ENCODE data around the gene MAGI1. TPM values are rescaled to one million over a fixed set of nuclear protein-coding genes. Genes with fewer than 3 reads are reported as not detected.

The MAGI1 gene
- total and polyA plus RNA-seq, 10 donors: 3.5 to 104 (median 62.3) TPM

- Histone ChIP-seq H3K27me3 (replicated peaks in 1 of 7) (peaks cover 0 to 2% (median 0%) of the 10 kb centered on the region in 7 donors), H3K4me1 (no peaks in the 10 kb centered on the region), H3K27ac (no peak overlapping the region), H3K36me3 (peaks cover 0 to 2% (median 0%) of the 10 kb centered on the region in 6 donors), H3K9me3 (no peaks in the 10 kb centered on the region), H3K4me3 (no peak overlapping the region)
- no peak for DNase-seq
- WGBS, 5 donors: 41 to 57% (median 46%) methylated on average over 5 of the region's 5 CpGs
- intact Hi-C loops (cut with DNase I; ENCODE audit: low total_unique reads): no loop called here
- no peak for TF ChIP-seq CTCF (IDR thresholded peaks at IDR 0.05 in 8 of 11, conservative IDR thresholded peaks at IDR 0.05 in 3 of 11)
- no peak for TF ChIP-seq POLR2A (IDR thresholded peaks at IDR 0.05)
- TF ChIP-seq POLR2AphosphoS5 (IDR thresholded peaks at IDR 0.05): no peak
Observed at GRCh38 chr3:65350801-65351476, 687.8 kb downstream of the MAGI1 start.

GRCh38 chr3:65348398-65348995 lies 690.2 kb downstream of the MAGI1 start:
- Histone ChIP-seq H3K4me1 (no peaks in the 10 kb centered on the region), H3K27me3 (replicated peaks in 1 of 7) (no peaks in the 10 kb centered on the region), H3K36me3 (no peaks in the 10 kb centered on the region), H3K4me3 (no peak overlapping the region), H3K27ac (no peak overlapping the region), H3K9me3 (no peaks in the 10 kb centered on the region)
- 86 to 92% (median 88%) methylated on average over 8 of the region's 8 CpGs for WGBS, 5 donors
- DNase-seq: no peak
- TF ChIP-seq CTCF (IDR thresholded peaks at IDR 0.05 in 8 of 11, conservative IDR thresholded peaks at IDR 0.05 in 3 of 11) (no peak), POLR2A (IDR thresholded peaks at IDR 0.05) (no peak), POLR2AphosphoS5 (IDR thresholded peaks at IDR 0.05) (no peak)
- intact Hi-C loops (cut with DNase I; ENCODE audit: low total_unique reads): no loop called here

- Histone ChIP-seq H3K27ac (no peak overlapping the region), H3K9me3 (no peaks in the 10 kb centered on the region), H3K36me3 (no peaks in the 10 kb centered on the region), H3K4me1 (no peaks in the 10 kb centered on the region), H3K4me3 (no peak overlapping the region), H3K27me3 (replicated peaks in 1 of 7) (no peaks in the 10 kb centered on the region)
- no peak for DNase-seq
- TF ChIP-seq CTCF (IDR thresholded peaks at IDR 0.05 in 8 of 11, conservative IDR thresholded peaks at IDR 0.05 in 3 of 11): no peak
- no peak for TF ChIP-seq POLR2AphosphoS5 (IDR thresholded peaks at IDR 0.05)
- TF ChIP-seq POLR2A (IDR thresholded peaks at IDR 0.05): no peak
- 69 to 91% (median 84%) methylated on average over 1 of the region's 1 CpG for WGBS, 5 donors
- intact Hi-C loops (cut with DNase I; ENCODE audit: low total_unique reads): no loop called here
Observed at GRCh38 chr3:65347166-65347565, 691.6 kb downstream of the MAGI1 start.

GRCh38 chr3:65344846-65345245 lies 693.9 kb downstream of the MAGI1 start:
- H3K36me3 ChIP-seq: no peaks in the 10 kb centered on the region
- no peak for TF ChIP-seq POLR2AphosphoS5 (IDR thresholded peaks at IDR 0.05)
- no peak for TF ChIP-seq CTCF (IDR thresholded peaks at IDR 0.05 in 8 of 11, conservative IDR thresholded peaks at IDR 0.05 in 3 of 11)
- TF ChIP-seq POLR2A (IDR thresholded peaks at IDR 0.05): no peak
- intact Hi-C loops (cut with DNase I; ENCODE audit: low total_unique reads): no loop called here
- no peaks in the 10 kb centered on the region for H3K4me1 ChIP-seq
- H3K27ac ChIP-seq: no peak overlapping the region
- 83 to 95% (median 85%) methylated on average over 2 of the region's 2 CpGs for WGBS, 5 donors
- H3K9me3 ChIP-seq: no peaks in the 10 kb centered on the region
- DNase-seq: no peak
- no peak overlapping the region for H3K4me3 ChIP-seq
- peaks cover 0 to 7% (median 0%) of the 10 kb centered on the region in 7 donors for H3K27me3 ChIP-seq (replicated peaks in 1 of 7)
